ENCODE measurements around the gene RANBP10.

- no peak for TF ChIP-seq CTCF (conservative IDR thresholded peaks at IDR 0.05; ENCODE audit: low read length)
- no peak for TF ChIP-seq EZH2phosphoT487 (IDR thresholded peaks at IDR 0.05; ENCODE audit: borderline replicate concordance)
These were observed 66.0 kb downstream of the RANBP10 start for GRCh38 chr16:67740391-67740790.

Data from Loucy (cell line).